Measurements from ENCODE around the gene HFE. TPM values are rescaled to one million over a fixed set of nuclear protein-coding genes. Genes with fewer than 3 reads are reported as not detected.

Gene HFE
- total and polyA plus RNA-seq, 2 of the 13 experiments (the other 11 are each of a cell fraction or from before 2014, with no cell fraction given): 3.7 to 6.3 TPM

DNA sequence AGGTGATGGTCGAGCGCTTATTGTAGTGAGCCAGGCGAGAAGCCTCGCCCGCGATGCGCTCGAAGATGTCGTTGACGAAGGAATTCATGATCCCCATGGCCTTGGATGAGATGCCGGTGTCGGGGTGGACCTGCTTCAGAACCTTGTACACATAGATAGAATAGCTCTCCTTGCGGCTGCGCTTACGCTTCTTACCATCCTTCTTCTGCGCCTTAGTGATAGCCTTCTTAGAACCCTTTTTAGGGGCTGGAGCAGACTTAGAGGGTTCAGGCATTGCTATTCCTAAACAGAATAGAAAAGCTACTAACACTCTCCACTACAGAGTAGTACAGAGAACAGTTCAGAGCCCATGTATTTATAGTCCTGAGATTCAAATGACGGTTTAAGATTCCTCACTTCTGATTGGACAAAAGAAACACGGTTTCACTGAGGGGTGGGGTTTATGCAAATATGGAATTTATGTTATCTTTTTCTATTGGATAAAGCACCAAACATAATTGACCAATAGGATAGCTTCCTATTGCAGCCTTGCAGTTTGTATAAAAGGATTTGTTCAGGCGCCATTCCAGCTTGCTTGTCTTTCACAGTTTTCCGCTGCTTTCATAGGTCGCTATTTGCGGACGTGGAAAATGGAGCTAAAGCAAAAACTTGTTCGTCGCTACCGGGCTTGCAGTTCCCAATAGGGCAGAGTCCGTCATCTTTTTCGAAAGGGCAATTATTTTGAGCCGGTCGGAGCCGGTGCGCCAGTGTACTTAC lies 43.7 kb upstream of the HFE start (continued):
- TF ChIP-seq, protein P1, sequence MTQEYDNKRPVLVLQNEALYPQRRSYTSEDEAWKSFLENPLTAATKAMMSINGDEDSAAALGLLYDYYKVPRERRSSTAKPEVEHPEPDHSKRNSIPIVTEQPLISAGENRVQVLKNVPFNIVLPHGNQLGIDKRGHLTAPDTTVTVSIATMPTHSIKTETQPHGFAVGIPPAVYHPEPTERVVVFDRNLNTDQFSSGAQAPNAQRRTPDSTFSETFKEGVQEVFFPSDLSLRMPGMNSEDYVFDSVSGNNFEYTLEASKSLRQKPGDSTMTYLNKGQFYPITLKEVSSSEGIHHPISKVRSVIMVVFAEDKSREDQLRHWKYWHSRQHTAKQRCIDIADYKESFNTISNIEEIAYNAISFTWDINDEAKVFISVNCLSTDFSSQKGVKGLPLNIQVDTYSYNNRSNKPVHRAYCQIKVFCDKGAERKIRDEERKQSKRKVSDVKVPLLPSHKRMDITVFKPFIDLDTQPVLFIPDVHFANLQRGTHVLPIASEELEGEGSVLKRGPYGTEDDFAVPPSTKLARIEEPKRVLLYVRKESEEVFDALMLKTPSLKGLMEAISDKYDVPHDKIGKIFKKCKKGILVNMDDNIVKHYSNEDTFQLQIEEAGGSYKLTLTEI (CRISPR knock-in tag; conservative IDR thresholded peaks at IDR 0.05): no peak
- TF ChIP-seq CENPT (CRISPR knock-in tag; IDR thresholded peaks at IDR 0.05; ENCODE audit: low read depth) (no peak), ATRX (CRISPR knock-in tag; IDR thresholded peaks at IDR 0.05; ENCODE audit: borderline replicate concordance) (no peak), ZFP1 (CRISPR knock-in tag; IDR thresholded peaks at IDR 0.05) (no peak), ZNF572 (CRISPR knock-in tag; IDR thresholded peaks at IDR 0.05) (no peak), RBM22 (optimal IDR thresholded peaks at IDR 0.05; ENCODE audit: low read length) (no peak), ZNF850 (CRISPR knock-in tag; conservative IDR thresholded peaks at IDR 0.05) (no peak), MIXL1 (CRISPR knock-in tag; IDR thresholded peaks at IDR 0.05) (peak; percentile 37; the same call in 1 of the 2 replicates), YEATS4 (CRISPR knock-in tag; IDR thresholded peaks at IDR 0.05; ENCODE audit: borderline replicate concordance) (no peak; the same call in none of the 2 replicates), ZNF496 (CRISPR knock-in tag; IDR thresholded peaks at IDR 0.05; ENCODE audit: insufficient replicate concordance) (no peak), REXO4 (CRISPR knock-in tag; IDR thresholded peaks at IDR 0.05; ENCODE audit: borderline replicate concordance) (no peak), BHLHE40 (IDR thresholded peaks at IDR 0.05; ENCODE audit: low read length) (no peak), POLR2G (IDR thresholded peaks at IDR 0.05; ENCODE audit: low read depth, low read length) (peak; percentile 83), ZNF138 (CRISPR knock-in tag; IDR thresholded peaks at IDR 0.05; ENCODE audit: low read depth) (no peak), ZFP36 (IDR thresholded peaks at IDR 0.05; ENCODE audit: borderline replicate concordance, low read depth, low read length, partially characterized antibody) (no peak), ZNF337 (CRISPR knock-in tag; IDR thresholded peaks at IDR 0.05; ENCODE audit: borderline replicate concordance, low read depth) (no peak), ZNF615 (CRISPR knock-in tag; IDR thresholded peaks at IDR 0.05; ENCODE audit: borderline replicate concordance) (peak; percentile 22; the same call in 1 of the 2 replicates), GABPA (IDR thresholded peaks at IDR 0.05; ENCODE audit: low read depth, low read length) (no peak), GABPA (CRISPR knock-in tag; IDR thresholded peaks at IDR 0.05; ENCODE audit: low read depth) (peak; percentile 47; the same call in 1 of the 2 replicates), RAD51 (IDR thresholded peaks at IDR 0.05; ENCODE audit: borderline replicate concordance) (no peak), SP2 (CRISPR knock-in tag; IDR thresholded peaks at IDR 0.05) (peak; percentile 32; the same call in 1 of the 2 replicates), ZNF225 (CRISPR knock-in tag; IDR thresholded peaks at IDR 0.05) (no peak), ZNF670 (CRISPR knock-in tag; IDR thresholded peaks at IDR 0.05; ENCODE audit: borderline replicate concordance) (peak; percentile 65; the same call in 1 of the 2 replicates), SMARCC2 (IDR thresholded peaks at IDR 0.05) (no peak), MYNN (CRISPR knock-in tag; IDR thresholded peaks at IDR 0.05; ENCODE audit: low read depth) (no peak), ZEB1 (IDR thresholded peaks at IDR 0.05; ENCODE audit: insufficient replicate concordance, low read depth) (peak; percentile 33)
- TF ChIP-seq, protein P2, sequence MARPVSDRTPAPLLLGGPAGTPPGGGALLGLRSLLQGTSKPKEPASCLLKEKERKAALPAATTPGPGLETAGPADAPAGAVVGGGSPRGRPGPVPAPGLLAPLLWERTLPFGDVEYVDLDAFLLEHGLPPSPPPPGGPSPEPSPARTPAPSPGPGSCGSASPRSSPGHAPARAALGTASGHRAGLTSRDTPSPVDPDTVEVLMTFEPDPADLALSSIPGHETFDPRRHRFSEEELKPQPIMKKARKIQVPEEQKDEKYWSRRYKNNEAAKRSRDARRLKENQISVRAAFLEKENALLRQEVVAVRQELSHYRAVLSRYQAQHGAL (CRISPR knock-in tag; IDR thresholded peaks at IDR 0.05; ENCODE audit: not compliant biosample characterization): no peak
- TF ChIP-seq, protein P3, sequence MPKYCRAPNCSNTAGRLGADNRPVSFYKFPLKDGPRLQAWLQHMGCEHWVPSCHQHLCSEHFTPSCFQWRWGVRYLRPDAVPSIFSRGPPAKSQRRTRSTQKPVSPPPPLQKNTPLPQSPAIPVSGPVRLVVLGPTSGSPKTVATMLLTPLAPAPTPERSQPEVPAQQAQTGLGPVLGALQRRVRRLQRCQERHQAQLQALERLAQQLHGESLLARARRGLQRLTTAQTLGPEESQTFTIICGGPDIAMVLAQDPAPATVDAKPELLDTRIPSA (CRISPR knock-in tag; IDR thresholded peaks at IDR 0.05; ENCODE audit: borderline replicate concordance): no peak
- TF ChIP-seq, protein P4, sequence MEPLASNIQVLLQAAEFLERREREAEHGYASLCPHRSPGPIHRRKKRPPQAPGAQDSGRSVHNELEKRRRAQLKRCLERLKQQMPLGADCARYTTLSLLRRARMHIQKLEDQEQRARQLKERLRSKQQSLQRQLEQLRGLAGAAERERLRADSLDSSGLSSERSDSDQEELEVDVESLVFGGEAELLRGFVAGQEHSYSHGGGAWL (CRISPR knock-in tag; IDR thresholded peaks at IDR 0.05): no peak
